H1 (cell line): ENCODE data around the gene PAQR8. TPM values are rescaled to one million over a fixed set of nuclear protein-coding genes. Genes with fewer than 3 reads are reported as not detected.

ENCODE experiments used
- CTCF ChIA-PET: fragments of 300-600 bp; sonication (Branson Sonifier 250); formaldehyde crosslinking; loops from one replicate; lab custom pipeline; 2021; ENCODE audit not compliant: partially characterized antibody; lab: Charles Lee
- POLR2A ChIA-PET: fragments of 300-600 bp; sonication (Branson Sonifier 250); formaldehyde crosslinking; loops from one replicate; lab custom pipeline; 2021; ENCODE audit warnings: inconsistent platforms; ENCODE audit not compliant: partially characterized antibody; lab: Charles Lee
- DNase-seq, 2 experiments: peaks; one replicate each; pipeline versions ENCODE4 v3.0.0 to v3.0.0-alpha.2; 2010 to 2022; ENCODE audit warnings: low spot score in 2 of 2, low read depth in 1 of 2, mixed read lengths in 1 of 2
- FAIRE-seq: peaks from 2 replicates; lab custom pipeline; 2011; peaks lifted over from hg19 to GRCh38; lab: Jason Lieb, UNC
- H2AFZ ChIP-seq: 2 replicates; pipeline ENCODE4 v1.8.1; 2012; ENCODE audit warnings: low read length, inconsistent platforms
- H2AK5ac ChIP-seq: 2 replicates; pipeline ENCODE4 v1.6.1; 2013; ENCODE audit warnings: low read depth, low read length
- H2BK120ac ChIP-seq: replicated peaks from 2 replicates; pipeline ENCODE3; 2013; ENCODE audit warnings: low read depth, low read length, inconsistent platforms
- H2BK12ac ChIP-seq: 2 replicates; pipeline ENCODE4 v1.6.1; 2013; ENCODE audit warnings: low read depth, low read length
- H2BK15ac ChIP-seq: 2 replicates; pipeline ENCODE4 v1.6.1; 2013; ENCODE audit warnings: low read length
- H2BK20ac ChIP-seq: 2 replicates; pipeline ENCODE4 v1.6.1; 2013; ENCODE audit warnings: low read length
- H2BK5ac ChIP-seq: 2 replicates; pipeline ENCODE4 v1.6.1; 2013; ENCODE audit warnings: low read depth, low read length
- H3K14ac ChIP-seq: 2 replicates; pipeline ENCODE4 v1.6.1; 2013; ENCODE audit warnings: inconsistent platforms; ENCODE audit not compliant: insufficient read length
- H3K18ac ChIP-seq: 2 replicates; pipeline ENCODE4 v1.6.1; 2013; ENCODE audit warnings: low read length; ENCODE audit errors: extremely low read depth
- H3K23ac ChIP-seq: 2 replicates; pipeline ENCODE4 v1.6.1; 2013; ENCODE audit warnings: inconsistent platforms; ENCODE audit not compliant: insufficient read length
- H3K23me2 ChIP-seq: 2 replicates; pipeline ENCODE4 v1.6.1; 2013; ENCODE audit warnings: low read depth, low read length
- H3K27ac ChIP-seq: 2 replicates; pipeline ENCODE4 v1.6.1; 2011; ENCODE audit warnings: low read depth, low read length, inconsistent platforms
- H3K27me3 ChIP-seq, 4 experiments: replicated peaks in 1 of 4; 1 replicate in 1 of 4; 2 replicates in 3 of 4; pipeline versions ENCODE4 v1.6.1 to v1.8.1; 2011 to 2013; ENCODE audit warnings: low read length in 3 of 4, mild to moderate bottlenecking in 3 of 4, inconsistent platforms in 2 of 4, mixed read lengths in 2 of 4, moderate library complexity in 1 of 4; ENCODE audit not compliant: control insufficient read depth in 3 of 4, insufficient read depth in 3 of 4; ENCODE audit errors: extremely low read depth in 1 of 4
- H3K36me3 ChIP-seq, 4 experiments: 2 replicates each; pipeline versions ENCODE4 v1.6.1 to v1.8.1; 2011 to 2013; ENCODE audit warnings: mild to moderate bottlenecking in 4 of 4, low read length in 3 of 4, moderate library complexity in 2 of 4, control low read depth in 1 of 4, inconsistent platforms in 1 of 4; ENCODE audit not compliant: insufficient read depth in 4 of 4, control insufficient read depth in 2 of 4
- H3K4ac ChIP-seq: replicated peaks from 2 replicates; pipeline ENCODE3; 2013; ENCODE audit warnings: low read length, low read depth, mixed read lengths, inconsistent platforms; ENCODE audit not compliant: insufficient read length
- H3K4me1 ChIP-seq, 4 experiments: replicated peaks in 1 of 4; 1 replicate in 1 of 4; 2 replicates in 3 of 4; pipeline versions ENCODE4 v1.6.1 to v1.8.1; 2011 to 2013; ENCODE audit warnings: low read length in 3 of 4, inconsistent platforms in 2 of 4, mixed read lengths in 1 of 4; ENCODE audit not compliant: insufficient read depth in 4 of 4, control insufficient read depth in 3 of 4
- H3K4me2 ChIP-seq, 2 experiments: 2 replicates each; pipeline versions ENCODE4 v1.6.1 to v1.8.1; 2011 to 2013; ENCODE audit warnings: low read depth in 2 of 2, low read length in 2 of 2, control low read depth in 1 of 2, inconsistent platforms in 1 of 2, mild to moderate bottlenecking in 1 of 2; ENCODE audit not compliant: insufficient read depth in 1 of 2
- H3K4me3 ChIP-seq, 4 experiments: fragments of 200-600, 300-600 bp in 1 of 4; sonication (generic), shearing (Covaris generic), sonication (Bioruptor Twin) in 1 of 4; 2 replicates each; pipeline versions ENCODE4 v1.5.1 to v1.8.1; 2011 to 2016; ENCODE audit warnings: low read length in 4 of 4, low read depth in 3 of 4, control low read depth in 2 of 4, inconsistent platforms in 2 of 4, mild to moderate bottlenecking in 2 of 4, mixed read lengths in 1 of 4, moderate library complexity in 1 of 4; ENCODE audit not compliant: insufficient read depth in 2 of 4; ENCODE audit errors: extremely low read depth in 1 of 4
- H3K56ac ChIP-seq: replicated peaks from 2 replicates; pipeline ENCODE3; 2013; ENCODE audit warnings: low read depth, mild to moderate bottlenecking, mixed read lengths, low read length, inconsistent platforms; ENCODE audit not compliant: insufficient read length
- H3K79me1 ChIP-seq: 2 replicates; pipeline ENCODE4 v1.6.1; 2013; ENCODE audit warnings: low read depth, low read length, control low read depth
- H3K79me2 ChIP-seq, 2 experiments: 2 replicates each; pipeline versions ENCODE4 v1.6.1 to v1.8.1; 2012 to 2013; ENCODE audit warnings: low read length in 2 of 2, mild to moderate bottlenecking in 2 of 2, inconsistent platforms in 1 of 2; ENCODE audit not compliant: insufficient read depth in 2 of 2, control insufficient read depth in 1 of 2
- H3K9ac ChIP-seq, 4 experiments: replicated peaks in 1 of 4; 1 replicate in 1 of 4; 2 replicates in 3 of 4; pipeline versions ENCODE4 v1.6.1 to v1.8.1; 2011 to 2013; ENCODE audit warnings: low read depth in 3 of 4, low read length in 3 of 4, control low read depth in 2 of 4, mild to moderate bottlenecking in 2 of 4, moderate library complexity in 2 of 4, inconsistent platforms in 1 of 4; ENCODE audit errors: extremely low read depth in 1 of 4
- H3K9me3 ChIP-seq, 2 experiments: 2 replicates each; pipeline versions ENCODE4 v1.6.1 to v1.8.1; 2012 to 2013; ENCODE audit warnings: mild to moderate bottlenecking in 2 of 2, moderate library complexity in 2 of 2, control low read depth in 1 of 2, inconsistent platforms in 1 of 2, low read depth in 1 of 2, low read length in 1 of 2, mixed read lengths in 1 of 2; ENCODE audit not compliant: insufficient read depth in 2 of 2
- H4K20me1 ChIP-seq, 2 experiments: replicated peaks in 1 of 2; 2 replicates each; pipeline versions ENCODE3 to v1.8.1; 2011 to 2013; ENCODE audit warnings: inconsistent platforms in 2 of 2, low read length in 2 of 2, mild to moderate bottlenecking in 1 of 2; ENCODE audit not compliant: insufficient read depth in 2 of 2, control insufficient read depth in 1 of 2
- H4K5ac ChIP-seq: 2 replicates; pipeline ENCODE4 v1.6.1; 2013; ENCODE audit warnings: low read length, low read depth, mixed read lengths, inconsistent platforms; ENCODE audit not compliant: insufficient read length
- H4K8ac ChIP-seq: 2 replicates; pipeline ENCODE4 v1.8.0; 2013; ENCODE audit warnings: mild to moderate bottlenecking, moderate library complexity, low read length, inconsistent platforms; ENCODE audit not compliant: insufficient read depth; ENCODE audit errors: extremely low read depth
- H4K91ac ChIP-seq: replicated peaks from 2 replicates; pipeline ENCODE3; 2013; ENCODE audit warnings: low read length, mixed read lengths, inconsistent platforms; ENCODE audit not compliant: insufficient read length
- CTBP2 ChIP-seq: IDR thresholded peaks from 2 replicates; pipeline ENCODE4 v1.7.0; 2011; ENCODE audit warnings: borderline replicate concordance, mild to moderate bottlenecking, moderate library complexity, mixed read lengths, low read length; ENCODE audit not compliant: insufficient read depth, insufficient read length
- EZH2 ChIP-seq: fragments of 200-600 bp; sonication (generic); IDR thresholded peaks from 2 replicates; pipeline ENCODE4 v1.7.1; 2012; ENCODE audit warnings: low read depth, mild to moderate bottlenecking, moderate library complexity, low read length, inconsistent platforms; ENCODE audit not compliant: severe bottlenecking
- POLR2AphosphoS5 ChIP-seq: IDR thresholded peaks from 2 replicates; pipeline ENCODE4 v1.6.1; 2011; ENCODE audit warnings: low read depth, low read length
- RBBP5 ChIP-seq: IDR thresholded peaks from 2 replicates; pipeline ENCODE4 v1.7.1; 2012; ENCODE audit warnings: low read depth, mild to moderate bottlenecking, inconsistent platforms, low read length, moderate library complexity, borderline replicate concordance
- SIN3A ChIP-seq, 2 experiments: IDR thresholded peaks in 1 of 2; conservative IDR thresholded peaks in 1 of 2; 2 replicates each; pipeline ENCODE4 v1.6.1; 2011 to 2012; ENCODE audit warnings: low read length in 2 of 2, improper control_type of control experiment in 1 of 2, low read depth in 1 of 2, mild to moderate bottlenecking in 1 of 2
- SIX5 ChIP-seq: IDR thresholded peaks from 2 replicates; pipeline ENCODE4 v1.6.1; 2011; ENCODE audit warnings: mild to moderate bottlenecking, low read depth, low read length
- SP2 ChIP-seq: IDR thresholded peaks from 2 replicates; pipeline ENCODE4 v1.6.1; 2012; ENCODE audit warnings: mild to moderate bottlenecking, low read length, inconsistent platforms
- TCF12 ChIP-seq: IDR thresholded peaks from 2 replicates; pipeline ENCODE4 v1.6.1; 2011; ENCODE audit warnings: low read depth, mild to moderate bottlenecking, low read length
- WGBS, 2 experiments: shearing (Covaris generic) in 1 of 2; methylation state at CpG; one replicate each; pipeline versions ENCODE4 v1.1.6 to v1.1.7; 2013 to 2015; ENCODE audit warnings: low lambda C conversion rate in 2 of 2, mixed read lengths in 2 of 2, inconsistent platforms in 1 of 2, low coverage in 1 of 2, missing lambda C conversion rate in 1 of 2; ENCODE audit not compliant: insufficient replicate concordance in 2 of 2, insufficient coverage in 1 of 2, insufficient read length in 1 of 2; ENCODE audit errors: extremely low coverage in 1 of 2, missing lambda C conversion rate in 1 of 2; 5-methylcytosine and 5-hydroxymethylcytosine counted together
- polyA plus RNA-seq, 7 experiments: library from polyadenylated mRNA; depleted of rRNA in 3 of 7; stranded (reverse) in 5 of 7; unstranded in 2 of 7; fragments of >200 nt in 5 of 7; fragments of 200-250 nt in 2 of 7; gene quantifications; 1 replicate in 5 of 7; 2 replicates in 1 of 7; 4 replicates in 1 of 7; pipeline versions ENCODE4 v1.2.1 to v1.2.3, GENCODE V29; 2011 to 2013; ENCODE audit warnings: missing spikeins in 2 of 7, mixed read lengths in 2 of 7
- total RNA-seq: library from RNA; stranded (reverse); fragmentation: NEBNext Ultra II Directional; extraction: Animal tissue kit (Norgen Biotek cat#: 25700); gene quantifications from 2 replicates; pipeline ENCODE4 v1.2.1, GENCODE V29; 2021
- TF ChIP-seq, protein P1 (sequence below): IDR thresholded peaks from 2 replicates; pipeline ENCODE4 v1.6.1; 2011; ENCODE audit warnings: low read length, improper control_type of control experiment

PAQR8 gene
- total and polyA plus RNA-seq, 2 of the 8 experiments (the other 6 are each of a cell fraction or from before 2014, with no cell fraction given): 7.6 to 9.6 TPM

DNA sequence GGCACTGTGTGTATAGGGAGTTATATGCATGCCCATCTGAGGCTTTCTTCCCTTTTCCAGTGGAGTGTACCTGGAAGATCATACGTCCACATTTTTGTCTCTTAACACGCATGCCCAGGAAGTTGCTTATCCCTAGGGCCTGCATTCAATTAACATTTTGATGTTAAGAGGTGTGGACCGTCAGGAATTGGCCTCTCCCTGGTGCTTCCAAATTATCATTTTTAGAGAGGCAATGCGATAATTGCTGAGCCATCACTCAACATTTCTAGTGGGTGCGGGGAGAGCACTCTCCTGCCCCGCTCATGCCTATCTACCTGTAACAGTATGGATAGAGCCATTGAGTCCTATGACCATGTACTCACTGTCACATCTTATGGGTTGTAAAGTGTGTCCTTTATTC, 37.8 kb upstream of the PAQR8 start:
- Histone ChIP-seq H3K4me2 (no peak overlapping the region), H3K9me3 (no peaks in the 10 kb centered on the region), H4K20me1 (no peaks in the 10 kb centered on the region), H3K23me2 (no peaks in the 10 kb centered on the region), H3K14ac (no peak overlapping the region), H3K27ac (no peak overlapping the region), H4K91ac (no peak overlapping the region), H3K36me3 (no peaks in the 10 kb centered on the region), H3K4me1 (peaks cover 4 to 13% (median 7%) of the 10 kb centered on the region in 4 experiments), H3K23ac (no peak overlapping the region), H2AK5ac (peak overlapping the region; percentile 41; the same call in 1 of the 2 replicates), H3K4me3 (no peak overlapping the region), H3K9ac (no peak overlapping the region), H2BK20ac (0 out of 2 replicates have a peak overlapping the region, but pooled peaks have one; percentile 73), H3K4ac (no peak overlapping the region), H3K18ac (no peak overlapping the region), H3K56ac (no peak overlapping the region), H4K8ac (no peak overlapping the region), H3K79me1 (no peaks in the 10 kb centered on the region), H2AFZ (no peak overlapping the region), H3K27me3 (no peaks in the 10 kb centered on the region), H2BK12ac (no peak overlapping the region), H2BK15ac (no peak overlapping the region), H2BK5ac (no peak overlapping the region), H4K5ac (no peak overlapping the region), H2BK120ac (no peak overlapping the region), H3K79me2 (no peaks in the 10 kb centered on the region)
- 92% methylated on average over 6 of the region's 6 CpGs; no CpG with 5 or more reads in 1 of the 2 experiments for WGBS, 2 experiments
- ChIA-PET CTCF (no interaction called here), POLR2A (interaction anchor here (0.7 to 2.0 kb wide), 3 partner anchors 16 to 41 kb away, joined by 3 to 4 read pairs (median 3); no protein-coding TSS in a partner anchor)
- DNase-seq (no peak), FAIRE-seq (no peak)
- TF ChIP-seq CTBP2 (no peak), POLR2AphosphoS5 (no peak), TCF12 (no peak), RBBP5 (no peak), SP2 (no peak), SIX5 (no peak), EZH2 (no peak), SIN3A (conservative IDR thresholded peaks at IDR 0.05 in 1 of 2, IDR thresholded peaks at IDR 0.05 in 1 of 2; ENCODE audit: low read depth in 1 of 2, low read length in 2 of 2) (no peak)
- TF ChIP-seq, protein P1, sequence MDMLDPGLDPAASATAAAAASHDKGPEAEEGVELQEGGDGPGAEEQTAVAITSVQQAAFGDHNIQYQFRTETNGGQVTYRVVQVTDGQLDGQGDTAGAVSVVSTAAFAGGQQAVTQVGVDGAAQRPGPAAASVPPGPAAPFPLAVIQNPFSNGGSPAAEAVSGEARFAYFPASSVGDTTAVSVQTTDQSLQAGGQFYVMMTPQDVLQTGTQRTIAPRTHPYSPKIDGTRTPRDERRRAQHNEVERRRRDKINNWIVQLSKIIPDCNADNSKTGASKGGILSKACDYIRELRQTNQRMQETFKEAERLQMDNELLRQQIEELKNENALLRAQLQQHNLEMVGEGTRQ: no peak
